Measurements from ENCODE around the gene PCDHGC3.
"Not testable (repeated sequence)": the region's sequence is repeated elsewhere in the genome, so short reads cannot be mapped to it uniquely, and the experiment has no call there.

GRCh38 chr5:141432308-141432707 is 43.5 kb upstream of the PCDHGC3 start:
- not testable (repeated sequence) for TF ChIP-seq CTCF, EZH2phosphoT487 (IDR thresholded peaks at IDR 0.05)

Measured in neural progenitor cell (in vitro differentiated cells).